ENCODE data around the gene RCL1.
"Not testable (repeated sequence)": the region's sequence is repeated elsewhere in the genome, so short reads cannot be mapped to it uniquely, and the experiment has no call there.

RCL1 gene

GRCh38 chr9:4883326-4883873 is 90.7 kb downstream of the RCL1 start:
- no peak for DNase-seq (ENCODE audit: low read depth in 2 of 2)

GRCh38 chr9:4886698-4887097 is 94.0 kb downstream of the RCL1 start:
- no peak for DNase-seq (ENCODE audit: low read depth in 2 of 2)

- DNase-seq (ENCODE audit: low read depth in 2 of 2): no peak
Observed at GRCh38 chr9:4887556-4887955, 94.8 kb downstream of the RCL1 start.

GRCh38 chr9:4890242-4890641 is 97.5 kb downstream of the RCL1 start:
- no peak for DNase-seq (ENCODE audit: low read depth in 2 of 2)

- no peak for DNase-seq (ENCODE audit: low read depth in 2 of 2)
Observed at GRCh38 chr9:4890929-4891328, 98.2 kb downstream of the RCL1 start.

- no peak for DNase-seq (ENCODE audit: low read depth in 2 of 2)
Observed at GRCh38 chr9:4891674-4892073, 98.9 kb downstream of the RCL1 start.

- DNase-seq (ENCODE audit: low read depth in 2 of 2): no peak
Observed at GRCh38 chr9:4892501-4893194, 99.9 kb downstream of the RCL1 start.

DNA sequence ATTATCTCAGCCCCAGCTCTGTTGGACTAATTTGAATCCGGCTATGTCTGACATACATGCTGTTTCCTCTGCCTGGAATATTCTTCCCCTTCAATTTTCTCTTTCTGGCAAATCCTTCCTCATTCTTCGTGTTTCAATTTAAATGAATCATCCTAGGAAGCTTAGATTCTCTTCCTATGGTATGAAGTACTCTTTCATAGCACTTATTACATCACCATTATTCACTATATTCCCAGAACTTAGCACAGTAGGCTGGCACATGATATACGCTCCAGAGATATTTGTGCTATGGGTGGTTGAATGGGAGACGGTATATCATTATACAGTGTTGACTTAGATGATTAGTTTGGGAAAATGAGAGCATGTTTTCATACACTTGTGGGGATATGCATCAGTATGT is 101.3 kb downstream of the RCL1 start:
- no peak for DNase-seq (ENCODE audit: low read depth in 2 of 2)

DNA sequence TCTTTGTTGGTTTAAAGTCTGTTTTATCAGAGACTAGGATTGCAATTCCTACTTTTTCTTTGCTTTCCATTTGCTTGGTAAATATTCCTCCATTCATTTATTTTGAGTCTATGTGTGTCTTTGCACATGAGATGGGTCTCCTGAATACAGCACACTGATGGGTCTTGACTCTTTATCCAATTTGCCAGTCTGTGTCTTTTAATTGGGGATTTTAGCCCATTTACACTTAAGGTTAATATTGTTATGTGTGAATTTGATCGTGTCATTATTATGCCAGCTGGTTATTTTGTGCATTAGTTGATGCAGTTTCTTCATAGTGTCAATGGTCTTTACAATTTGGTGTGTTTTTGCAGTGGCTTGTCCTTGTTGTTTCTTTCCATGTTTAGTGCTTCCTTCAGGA is 107.1 kb downstream of the RCL1 start:
- DNase-seq (ENCODE audit: low read depth in 2 of 2): not testable (repeated sequence)

GRCh38 chr9:4901401-4902134 is 108.8 kb downstream of the RCL1 start:
- peak in 1 of 2 donors; percentile 3 for DNase-seq (ENCODE audit: low read depth in 2 of 2)

- DNase-seq (ENCODE audit: low read depth in 2 of 2): no peak
Observed at GRCh38 chr9:4902135-4902475, 109.4 kb downstream of the RCL1 start.

- DNase-seq (ENCODE audit: low read depth in 2 of 2): no peak
Observed at GRCh38 chr9:4904322-4905134, 111.8 kb downstream of the RCL1 start.

DNA sequence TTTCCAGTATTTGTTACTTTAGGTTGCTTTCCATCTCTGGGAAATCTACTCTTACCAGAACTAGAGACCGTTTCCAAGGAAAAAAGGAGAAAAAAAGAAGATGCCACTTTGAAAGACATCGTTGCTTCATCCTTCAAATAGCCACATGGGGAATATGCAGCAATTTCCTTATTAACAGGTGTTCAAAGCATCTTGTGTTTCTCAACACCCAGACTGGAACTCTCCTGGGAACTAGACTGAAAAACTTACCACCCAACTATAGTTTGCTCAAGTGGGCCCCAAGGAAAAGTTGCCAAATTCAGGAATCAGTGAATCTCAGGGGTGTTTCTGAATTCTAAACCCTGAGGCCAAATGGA is 112.4 kb downstream of the RCL1 start:
- no peak for DNase-seq (ENCODE audit: low read depth in 2 of 2)

Measured in stimulated activated CD4-positive, alpha-beta T cell treated with anti-CD3 and anti-CD28 coated beads, Interleukin-4, amount 100 ng/mL, for 48 hours (primary cell).